ENCODE measurements around the gene SYNRG.

The SYNRG gene

DNA sequence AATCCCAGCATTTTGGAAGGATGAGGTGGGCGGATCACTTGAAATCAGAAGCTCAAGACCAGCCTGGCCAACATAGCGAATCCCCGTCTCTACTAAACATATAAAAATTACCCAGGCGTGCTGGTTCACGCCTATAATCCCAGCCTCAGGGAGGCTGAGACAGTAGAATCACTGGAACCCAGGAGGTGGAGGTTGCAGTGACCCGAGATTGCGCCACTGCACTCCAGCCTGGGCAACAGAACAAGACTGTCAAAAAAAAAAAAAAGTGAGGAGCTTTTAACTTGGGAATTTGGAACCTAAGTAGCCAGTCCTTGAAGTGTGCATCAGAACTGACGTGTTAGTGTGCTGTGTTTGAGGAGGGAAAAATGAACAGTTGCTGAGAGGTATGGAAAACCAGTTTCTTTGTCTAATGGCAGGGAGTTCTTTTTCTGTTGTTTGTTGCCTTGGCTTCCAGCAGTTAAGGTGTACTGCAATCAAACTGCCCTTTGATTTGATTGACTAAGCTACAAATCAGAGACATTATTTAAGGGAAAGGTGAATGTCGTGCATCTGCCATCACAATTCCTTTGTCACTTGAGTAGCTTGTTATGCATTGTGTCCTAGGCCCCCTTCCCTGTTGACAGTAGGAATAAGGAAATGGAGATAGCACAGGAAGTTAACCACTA, 128.1 kb downstream of the SYNRG start:
- H2AFZ ChIP-seq (ENCODE audit: low read length), result no peak overlapping the region
- TF ChIP-seq, protein P1, sequence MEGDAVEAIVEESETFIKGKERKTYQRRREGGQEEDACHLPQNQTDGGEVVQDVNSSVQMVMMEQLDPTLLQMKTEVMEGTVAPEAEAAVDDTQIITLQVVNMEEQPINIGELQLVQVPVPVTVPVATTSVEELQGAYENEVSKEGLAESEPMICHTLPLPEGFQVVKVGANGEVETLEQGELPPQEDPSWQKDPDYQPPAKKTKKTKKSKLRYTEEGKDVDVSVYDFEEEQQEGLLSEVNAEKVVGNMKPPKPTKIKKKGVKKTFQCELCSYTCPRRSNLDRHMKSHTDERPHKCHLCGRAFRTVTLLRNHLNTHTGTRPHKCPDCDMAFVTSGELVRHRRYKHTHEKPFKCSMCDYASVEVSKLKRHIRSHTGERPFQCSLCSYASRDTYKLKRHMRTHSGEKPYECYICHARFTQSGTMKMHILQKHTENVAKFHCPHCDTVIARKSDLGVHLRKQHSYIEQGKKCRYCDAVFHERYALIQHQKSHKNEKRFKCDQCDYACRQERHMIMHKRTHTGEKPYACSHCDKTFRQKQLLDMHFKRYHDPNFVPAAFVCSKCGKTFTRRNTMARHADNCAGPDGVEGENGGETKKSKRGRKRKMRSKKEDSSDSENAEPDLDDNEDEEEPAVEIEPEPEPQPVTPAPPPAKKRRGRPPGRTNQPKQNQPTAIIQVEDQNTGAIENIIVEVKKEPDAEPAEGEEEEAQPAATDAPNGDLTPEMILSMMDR (IDR thresholded peaks at IDR 0.05; ENCODE audit: low read length), result no peak
- no peak for TF ChIP-seq EZH2 (IDR thresholded peaks at IDR 0.05; ENCODE audit: borderline replicate concordance, low read length)
- H3F3A ChIP-seq (ENCODE audit: insufficient read depth, low read length), result peaks cover 4% of the 10 kb centered on the region; the same call in 1 of the 2 replicates

DNA sequence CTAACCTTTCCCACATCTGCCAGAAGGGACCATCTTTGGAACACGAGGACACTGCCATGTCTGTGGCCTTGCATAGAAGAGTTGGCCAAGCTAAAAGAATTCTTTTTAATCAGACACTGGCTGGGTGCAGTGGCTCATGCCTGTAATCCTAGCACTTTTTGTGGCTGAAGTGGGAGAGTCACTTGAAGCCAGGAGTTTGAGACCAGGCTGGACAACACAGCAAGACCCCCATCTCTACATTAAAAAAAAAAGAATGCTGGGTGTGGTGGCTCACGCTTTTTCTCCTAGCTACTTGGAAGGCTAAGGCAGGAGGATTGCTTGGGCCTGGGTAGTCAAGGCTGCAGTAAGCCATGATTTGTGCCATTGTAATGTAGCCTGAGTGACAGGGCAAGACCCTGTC, 128.8 kb downstream of the SYNRG start:
- H3K79me2 ChIP-seq (ENCODE audit: insufficient read depth, low read length), result no peaks in the 10 kb centered on the region

More for the DNA sequence above, 128.1 kb downstream of the SYNRG start:
- Histone ChIP-seq H3K4me3 (ENCODE audit: low read depth, low read length, poor library complexity, severe bottlenecking) (no peak overlapping the region), H3K4me1 (ENCODE audit: insufficient read depth, low read length, severe bottlenecking) (peaks cover 6% of the 10 kb centered on the region), H4K20me1 (ENCODE audit: insufficient read depth, low read length) (no peaks in the 10 kb centered on the region), H3K9me2 (ENCODE audit: low read depth, low read length) (no peaks in the 10 kb centered on the region), H3K36me3 (ENCODE audit: insufficient read depth, low read length) (peaks cover 36% of the 10 kb centered on the region), H3K27me3 (ENCODE audit: insufficient read depth, low read length) (no peaks in the 10 kb centered on the region), H3K9ac (ENCODE audit: low read length) (no peak overlapping the region), H3K27ac (ENCODE audit: low read depth, low read length, poor library complexity, severe bottlenecking) (no peak overlapping the region), H3K79me2 (ENCODE audit: insufficient read depth, low read length) (no peaks in the 10 kb centered on the region), H3K9me3 (ENCODE audit: low read length) (no peaks in the 10 kb centered on the region), H3K4me2 (ENCODE audit: low read length) (no peak overlapping the region)

DNA sequence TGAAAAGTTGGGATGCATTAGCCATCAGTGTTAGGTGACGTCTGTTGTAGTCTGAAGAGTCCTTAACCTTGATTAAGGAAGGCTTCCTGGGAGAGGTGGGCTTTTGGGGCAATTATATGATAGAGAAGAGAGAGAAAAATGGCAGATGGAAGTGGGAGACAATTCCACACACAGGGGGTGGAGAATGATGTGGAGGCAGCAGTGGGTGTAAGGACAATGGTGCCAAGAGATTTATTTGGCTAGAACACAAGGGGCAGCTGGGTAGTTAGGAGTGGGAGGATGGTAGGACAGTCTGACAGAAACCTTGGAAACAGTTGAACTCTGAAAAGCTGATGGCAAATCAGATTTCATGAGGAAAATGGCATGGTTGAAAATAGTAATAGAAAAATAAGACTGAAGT, 130.2 kb downstream of the SYNRG start:
- Histone ChIP-seq H3K9me2 (ENCODE audit: low read depth, low read length) (no peaks in the 10 kb centered on the region), H2AFZ (ENCODE audit: low read length) (no peak overlapping the region), H3K4me1 (ENCODE audit: insufficient read depth, low read length, severe bottlenecking) (peaks cover 6% of the 10 kb centered on the region), H3K9ac (ENCODE audit: low read length) (no peak overlapping the region), H3K4me3 (ENCODE audit: low read depth, low read length, poor library complexity, severe bottlenecking) (no peak overlapping the region), H3K9me3 (ENCODE audit: low read length) (no peaks in the 10 kb centered on the region), H3K27me3 (ENCODE audit: insufficient read depth, low read length) (no peaks in the 10 kb centered on the region), H3F3A (ENCODE audit: insufficient read depth, low read length) (no peaks in the 10 kb centered on the region), H3K79me2 (ENCODE audit: insufficient read depth, low read length) (no peaks in the 10 kb centered on the region), H4K20me1 (ENCODE audit: insufficient read depth, low read length) (no peaks in the 10 kb centered on the region), H3K4me2 (ENCODE audit: low read length) (no peak overlapping the region), H3K36me3 (ENCODE audit: insufficient read depth, low read length) (peaks cover 55% of the 10 kb centered on the region), H3K27ac (ENCODE audit: low read depth, low read length, poor library complexity, severe bottlenecking) (no peak overlapping the region)
- no peak for TF ChIP-seq EZH2 (IDR thresholded peaks at IDR 0.05; ENCODE audit: borderline replicate concordance, low read length)
- TF ChIP-seq, protein P1 (IDR thresholded peaks at IDR 0.05; ENCODE audit: low read length), result no peak

More for the DNA sequence above, 128.8 kb downstream of the SYNRG start:
- no peaks in the 10 kb centered on the region for H3K9me3 ChIP-seq (ENCODE audit: low read length)
- H3K36me3 ChIP-seq (ENCODE audit: insufficient read depth, low read length), result peaks cover 43% of the 10 kb centered on the region
- H3K9ac ChIP-seq (ENCODE audit: low read length), result no peak overlapping the region
- no peak overlapping the region for H3K4me2 ChIP-seq (ENCODE audit: low read length)
- H3K9me2 ChIP-seq (ENCODE audit: low read depth, low read length), result no peaks in the 10 kb centered on the region
- H3K27ac ChIP-seq (ENCODE audit: low read depth, low read length, poor library complexity, severe bottlenecking), result no peak overlapping the region
- no peak for TF ChIP-seq EZH2 (IDR thresholded peaks at IDR 0.05; ENCODE audit: borderline replicate concordance, low read length)
- TF ChIP-seq, protein P1 (IDR thresholded peaks at IDR 0.05; ENCODE audit: low read length), result no peak
- no peaks in the 10 kb centered on the region for H3F3A ChIP-seq (ENCODE audit: insufficient read depth, low read length)
- no peak overlapping the region for H3K4me3 ChIP-seq (ENCODE audit: low read depth, low read length, poor library complexity, severe bottlenecking)
- H2AFZ ChIP-seq (ENCODE audit: low read length), result no peak overlapping the region
- H3K4me1 ChIP-seq (ENCODE audit: insufficient read depth, low read length, severe bottlenecking), result peaks cover 6% of the 10 kb centered on the region
- no peaks in the 10 kb centered on the region for H4K20me1 ChIP-seq (ENCODE audit: insufficient read depth, low read length)
- H3K27me3 ChIP-seq (ENCODE audit: insufficient read depth, low read length), result no peaks in the 10 kb centered on the region

Data from OCI-LY1 (cell line).